Smooth muscle cell (in vitro differentiated cells): ENCODE results near the gene DMD. TPM values are rescaled to one million over a fixed set of nuclear protein-coding genes. Genes with fewer than 3 reads are reported as not detected.

Experiments
- DNase-seq: peaks from one replicate; lab custom pipeline; 2025; ENCODE audit not compliant: unreplicated experiment; lab: John Stamatoyannopoulos, UW
- H2AFZ ChIP-seq: fragments of 200-600 bp; sonication (generic); 2 replicates; pipeline ENCODE4 v1.6.0; 2016; ENCODE audit warnings: antibody characterized with exemption, low read depth, mild to moderate bottlenecking
- H3F3A ChIP-seq: fragments of 200-600 bp; sonication (generic); 2 replicates; pipeline ENCODE4 v1.6.0; 2017; ENCODE audit warnings: antibody characterized with exemption, low read depth
- H3K27ac ChIP-seq: fragments of 200-600 bp; sonication (generic); 2 replicates; pipeline ENCODE4 v1.5.1; 2016; ENCODE audit warnings: low read depth, mild to moderate bottlenecking
- H3K27me3 ChIP-seq: fragments of 200-600 bp; sonication (generic); 2 replicates; pipeline ENCODE4 v1.6.1; 2016; ENCODE audit warnings: low read depth, mild to moderate bottlenecking
- H3K36me3 ChIP-seq: fragments of 200-600 bp; sonication (generic); 2 replicates; pipeline ENCODE4 v1.5.1; 2016; ENCODE audit warnings: low read depth
- H3K4me1 ChIP-seq: fragments of 200-600 bp; sonication (generic); 2 replicates; pipeline ENCODE4 v1.5.1; 2016; ENCODE audit warnings: low read depth
- H3K4me2 ChIP-seq: fragments of 200-600 bp; sonication (generic); 2 replicates; pipeline ENCODE4 v1.6.0; 2016; ENCODE audit warnings: mild to moderate bottlenecking
- H3K4me3 ChIP-seq: fragments of 200-600 bp; sonication (generic); 2 replicates; pipeline ENCODE4 v1.5.1; 2016; ENCODE audit warnings: mild to moderate bottlenecking
- H3K79me2 ChIP-seq: fragments of 200-600 bp; sonication (generic); 2 replicates; pipeline ENCODE4 v1.6.0; 2016; ENCODE audit warnings: low read depth, mild to moderate bottlenecking
- H3K9ac ChIP-seq: fragments of 200-600 bp; sonication (generic); 2 replicates; pipeline ENCODE4 v1.6.0; 2016; ENCODE audit warnings: low read depth
- H3K9me3 ChIP-seq: fragments of 200-600 bp; sonication (generic); replicated peaks from 2 replicates; pipeline ENCODE4 v1.5.1; 2016; ENCODE audit warnings: low read depth
- H4K20me1 ChIP-seq: fragments of 200-600 bp; sonication (generic); 2 replicates; pipeline ENCODE4 v1.6.0; 2016; ENCODE audit warnings: low read depth
- WGBS: methylation state at CpG from one replicate; pipeline ENCODE4 v1.1.7; 2016; ENCODE audit warnings: low lambda C conversion rate; 5-methylcytosine and 5-hydroxymethylcytosine counted together
- polyA plus RNA-seq: library from polyadenylated mRNA; unstranded; fragments of >200 nt; fragmentation: Nextera tagmentation; extraction: Ambion mirVana; gene quantifications from 2 replicates; pipeline ENCODE4 v1.2.1, GENCODE V29; 2016
- total RNA-seq: library from RNA; depleted of rRNA; stranded (reverse); fragments of >200 nt; gene quantifications from 2 replicates; pipeline ENCODE4 v1.2.3, GENCODE V29; 2014
- TF ChIP-seq, protein P1 (sequence below): fragments of 200-600 bp; sonication (generic); IDR thresholded peaks from 2 replicates; pipeline ENCODE4 v1.5.1; 2017; ENCODE audit warnings: borderline replicate concordance, mild to moderate bottlenecking, antibody characterized with exemption; ENCODE audit not compliant: insufficient read depth, poor library complexity, severe bottlenecking

Gene DMD
- total and polyA plus RNA-seq, 2 experiments from 2014 or later = 12.3 to 12.6 TPM

GRCh38 chrX:31506360-31506759 lies 1705.0 kb downstream of the DMD start:
- H3K4me3 ChIP-seq = no peak overlapping the region
- H3K4me1 ChIP-seq = no peaks in the 10 kb centered on the region
- TF ChIP-seq, protein P1, sequence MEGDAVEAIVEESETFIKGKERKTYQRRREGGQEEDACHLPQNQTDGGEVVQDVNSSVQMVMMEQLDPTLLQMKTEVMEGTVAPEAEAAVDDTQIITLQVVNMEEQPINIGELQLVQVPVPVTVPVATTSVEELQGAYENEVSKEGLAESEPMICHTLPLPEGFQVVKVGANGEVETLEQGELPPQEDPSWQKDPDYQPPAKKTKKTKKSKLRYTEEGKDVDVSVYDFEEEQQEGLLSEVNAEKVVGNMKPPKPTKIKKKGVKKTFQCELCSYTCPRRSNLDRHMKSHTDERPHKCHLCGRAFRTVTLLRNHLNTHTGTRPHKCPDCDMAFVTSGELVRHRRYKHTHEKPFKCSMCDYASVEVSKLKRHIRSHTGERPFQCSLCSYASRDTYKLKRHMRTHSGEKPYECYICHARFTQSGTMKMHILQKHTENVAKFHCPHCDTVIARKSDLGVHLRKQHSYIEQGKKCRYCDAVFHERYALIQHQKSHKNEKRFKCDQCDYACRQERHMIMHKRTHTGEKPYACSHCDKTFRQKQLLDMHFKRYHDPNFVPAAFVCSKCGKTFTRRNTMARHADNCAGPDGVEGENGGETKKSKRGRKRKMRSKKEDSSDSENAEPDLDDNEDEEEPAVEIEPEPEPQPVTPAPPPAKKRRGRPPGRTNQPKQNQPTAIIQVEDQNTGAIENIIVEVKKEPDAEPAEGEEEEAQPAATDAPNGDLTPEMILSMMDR = no peak
- H2AFZ ChIP-seq = no peak overlapping the region
- no peaks in the 10 kb centered on the region for H3F3A ChIP-seq
- H3K4me2 ChIP-seq = no peak overlapping the region
- DNase-seq = no peak
- H4K20me1 ChIP-seq = no peaks in the 10 kb centered on the region
- no peak overlapping the region for H3K9ac ChIP-seq
- H3K27ac ChIP-seq = no peak overlapping the region
- WGBS = 55% methylated on average over 3 of the region's 3 CpGs
- no peaks in the 10 kb centered on the region for H3K79me2 ChIP-seq
- no peaks in the 10 kb centered on the region for H3K9me3 ChIP-seq
- H3K27me3 ChIP-seq = no peaks in the 10 kb centered on the region
- H3K36me3 ChIP-seq = no peaks in the 10 kb centered on the region

- Histone ChIP-seq H2AFZ (no peak overlapping the region), H3K9me3 (no peaks in the 10 kb centered on the region), H3K27me3 (no peaks in the 10 kb centered on the region), H4K20me1 (no peaks in the 10 kb centered on the region), H3K36me3 (no peaks in the 10 kb centered on the region), H3K79me2 (no peaks in the 10 kb centered on the region), H3K9ac (no peak overlapping the region), H3F3A (no peaks in the 10 kb centered on the region), H3K4me2 (no peak overlapping the region), H3K4me1 (no peaks in the 10 kb centered on the region), H3K27ac (peak overlapping the region; percentile 5), H3K4me3 (no peak overlapping the region)
- TF ChIP-seq, protein P1 = no peak
- 26% methylated on average over 1 of the region's 1 CpG for WGBS
- no peak for DNase-seq
These were observed 1710.4 kb downstream of the DMD start for GRCh38 chrX:31500921-31501320.

GRCh38 chrX:31499109-31499508 lies 1712.2 kb downstream of the DMD start:
- no peaks in the 10 kb centered on the region for H3K4me1 ChIP-seq
- no peak overlapping the region for H3K4me2 ChIP-seq
- no peaks in the 10 kb centered on the region for H3K9me3 ChIP-seq
- no peaks in the 10 kb centered on the region for H3K79me2 ChIP-seq
- no peak overlapping the region for H3K4me3 ChIP-seq
- DNase-seq = no peak
- TF ChIP-seq, protein P1 = no peak
- H3K27ac ChIP-seq = no peak overlapping the region
- H4K20me1 ChIP-seq = no peaks in the 10 kb centered on the region
- no peaks in the 10 kb centered on the region for H3F3A ChIP-seq
- 47% methylated on average over 2 of the region's 2 CpGs for WGBS
- no peak overlapping the region for H3K9ac ChIP-seq
- no peaks in the 10 kb centered on the region for H3K27me3 ChIP-seq
- H2AFZ ChIP-seq = no peak overlapping the region
- H3K36me3 ChIP-seq = no peaks in the 10 kb centered on the region

DNA sequence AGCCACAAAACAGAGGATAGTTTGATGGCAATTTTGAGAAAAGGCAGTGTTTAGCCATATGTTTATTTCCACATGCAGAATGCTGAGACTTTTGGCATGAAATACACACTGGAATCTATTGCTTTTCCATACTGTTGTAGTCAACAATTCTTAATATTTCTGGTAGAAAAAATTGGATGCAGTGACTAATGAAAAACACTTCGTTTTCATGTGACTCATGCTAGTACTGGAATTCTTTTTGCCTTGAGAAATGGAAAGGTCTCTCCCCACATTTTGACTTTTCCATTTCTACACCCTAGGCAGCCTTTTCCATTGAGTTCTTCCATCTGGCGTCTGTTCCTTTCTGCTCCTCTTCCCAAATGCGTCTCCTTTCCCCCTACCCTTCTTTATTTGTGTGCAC lies 1714.3 kb downstream of the DMD start:
- H3F3A ChIP-seq = no peaks in the 10 kb centered on the region
- no peak overlapping the region for H3K4me3 ChIP-seq
- no peaks in the 10 kb centered on the region for H3K9me3 ChIP-seq
- H3K9ac ChIP-seq = no peak overlapping the region
- no peaks in the 10 kb centered on the region for H3K4me1 ChIP-seq
- TF ChIP-seq, protein P1 = no peak
- H3K4me2 ChIP-seq = peak overlapping the region; percentile 18
- peak overlapping the region; percentile 70 for H3K27ac ChIP-seq
- H3K36me3 ChIP-seq = no peaks in the 10 kb centered on the region
- H2AFZ ChIP-seq = no peak overlapping the region
- no peaks in the 10 kb centered on the region for H4K20me1 ChIP-seq
- 55% methylated on average over 3 of the region's 3 CpGs for WGBS
- no peaks in the 10 kb centered on the region for H3K79me2 ChIP-seq
- DNase-seq = no peak
- no peaks in the 10 kb centered on the region for H3K27me3 ChIP-seq
